ENCODE measurements around the gene WNT7A.

- TF ChIP-seq MAX (IDR thresholded peaks at IDR 0.05; ENCODE audit: insufficient read depth, insufficient read length), result no peak
- TF ChIP-seq CTCF (IDR thresholded peaks at IDR 0.05; ENCODE audit: extremely low read depth in 1 of 2, insufficient read depth in 1 of 2, low read depth in 1 of 2, low read length in 2 of 2), result peak; percentile 61 to 67
- TF ChIP-seq FOS (IDR thresholded peaks at IDR 0.05; ENCODE audit: borderline replicate concordance, insufficient read depth, low read length), result no peak
- TF ChIP-seq POLR2AphosphoS5 (IDR thresholded peaks at IDR 0.05; ENCODE audit: insufficient read depth, low read depth, low read length), result no peak
- TF ChIP-seq POLR2A (IDR thresholded peaks at IDR 0.05; ENCODE audit: low read depth, low read length), result no peak
- no peak for TF ChIP-seq GATA2 (IDR thresholded peaks at IDR 0.05; ENCODE audit: insufficient read depth, insufficient read length, low read depth, low read length)
- no peak for TF ChIP-seq EZH2 (IDR thresholded peaks at IDR 0.05; ENCODE audit: borderline replicate concordance, low read depth, low read length, severe bottlenecking)
- TF ChIP-seq JUN (IDR thresholded peaks at IDR 0.05; ENCODE audit: borderline replicate concordance, insufficient read depth, insufficient read length, low read depth), result no peak
Observed at GRCh38 chr3:13896473-13897154, 16.7 kb upstream of the WNT7A start.
